Measurements from ENCODE around the gene MINK1.

GRCh38 chr17:4879601-4880000 is 46.5 kb downstream of the MINK1 start:
- TF ChIP-seq, protein P1, sequence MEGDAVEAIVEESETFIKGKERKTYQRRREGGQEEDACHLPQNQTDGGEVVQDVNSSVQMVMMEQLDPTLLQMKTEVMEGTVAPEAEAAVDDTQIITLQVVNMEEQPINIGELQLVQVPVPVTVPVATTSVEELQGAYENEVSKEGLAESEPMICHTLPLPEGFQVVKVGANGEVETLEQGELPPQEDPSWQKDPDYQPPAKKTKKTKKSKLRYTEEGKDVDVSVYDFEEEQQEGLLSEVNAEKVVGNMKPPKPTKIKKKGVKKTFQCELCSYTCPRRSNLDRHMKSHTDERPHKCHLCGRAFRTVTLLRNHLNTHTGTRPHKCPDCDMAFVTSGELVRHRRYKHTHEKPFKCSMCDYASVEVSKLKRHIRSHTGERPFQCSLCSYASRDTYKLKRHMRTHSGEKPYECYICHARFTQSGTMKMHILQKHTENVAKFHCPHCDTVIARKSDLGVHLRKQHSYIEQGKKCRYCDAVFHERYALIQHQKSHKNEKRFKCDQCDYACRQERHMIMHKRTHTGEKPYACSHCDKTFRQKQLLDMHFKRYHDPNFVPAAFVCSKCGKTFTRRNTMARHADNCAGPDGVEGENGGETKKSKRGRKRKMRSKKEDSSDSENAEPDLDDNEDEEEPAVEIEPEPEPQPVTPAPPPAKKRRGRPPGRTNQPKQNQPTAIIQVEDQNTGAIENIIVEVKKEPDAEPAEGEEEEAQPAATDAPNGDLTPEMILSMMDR (IDR thresholded peaks at IDR 0.05), result no peak
- TF ChIP-seq EZH2 (IDR thresholded peaks at IDR 0.05; ENCODE audit: borderline replicate concordance, insufficient read depth, low read depth, low read length, poor library complexity, severe bottlenecking), result no peak
